ENCODE data around the gene STX2.

STX2 gene

DNA sequence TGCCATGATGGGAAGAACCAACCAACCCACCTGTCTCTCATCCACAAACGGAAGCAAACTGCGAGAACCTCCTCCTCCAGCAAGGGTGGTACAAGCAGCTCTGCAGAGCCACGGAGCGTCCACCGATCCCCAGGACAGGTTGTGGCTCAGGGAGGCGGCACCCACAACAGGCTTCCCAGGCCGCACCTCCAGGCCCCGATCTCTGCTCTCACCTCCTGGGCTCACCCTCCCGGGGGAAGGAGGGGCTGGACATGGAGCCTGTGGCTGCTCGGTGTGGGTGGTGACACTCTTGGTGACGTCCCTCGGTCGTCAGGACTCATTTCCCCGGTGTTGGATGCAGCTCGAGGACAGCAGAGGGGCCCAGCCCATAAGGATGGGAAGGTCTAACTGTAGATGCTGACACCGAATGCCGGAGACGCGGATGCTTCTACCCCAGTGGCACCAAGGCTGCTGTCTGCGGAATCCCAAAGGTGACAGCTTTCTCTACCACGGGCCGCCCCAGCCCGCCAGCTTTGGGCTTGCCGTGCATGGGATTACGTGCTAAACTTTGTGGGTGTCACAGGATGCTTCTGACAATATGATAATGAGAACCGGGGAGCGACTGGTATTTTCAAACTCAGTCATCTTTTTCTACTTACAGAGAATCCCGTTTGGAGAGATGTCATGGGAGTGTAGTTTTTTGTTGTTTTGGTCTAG, 58.0 kb downstream of the STX2 start:
- Mint-ChIP-seq H3K4me3 (no peak overlapping the region), H3K4me1 (peaks cover 14% of the 10 kb centered on the region), H3K27ac (no peak overlapping the region), H3K36me3 (no peaks in the 10 kb centered on the region), H3K9me3 (peaks cover 7% of the 10 kb centered on the region)
- no peak for DNase-seq (ENCODE audit: low spot score in 2 of 2)
- no peak for ATAC-seq

- DNase-seq (ENCODE audit: low spot score in 2 of 2) (no peak), ATAC-seq (no peak)
- Mint-ChIP-seq H3K4me3 (no peak overlapping the region), H3K27ac (no peak overlapping the region), H3K9me3 (peaks cover 7% of the 10 kb centered on the region), H3K4me1 (peaks cover 21% of the 10 kb centered on the region), H3K36me3 (no peaks in the 10 kb centered on the region)
These were observed 58.7 kb downstream of the STX2 start for GRCh38 chr12:130780325-130780724.

DNA sequence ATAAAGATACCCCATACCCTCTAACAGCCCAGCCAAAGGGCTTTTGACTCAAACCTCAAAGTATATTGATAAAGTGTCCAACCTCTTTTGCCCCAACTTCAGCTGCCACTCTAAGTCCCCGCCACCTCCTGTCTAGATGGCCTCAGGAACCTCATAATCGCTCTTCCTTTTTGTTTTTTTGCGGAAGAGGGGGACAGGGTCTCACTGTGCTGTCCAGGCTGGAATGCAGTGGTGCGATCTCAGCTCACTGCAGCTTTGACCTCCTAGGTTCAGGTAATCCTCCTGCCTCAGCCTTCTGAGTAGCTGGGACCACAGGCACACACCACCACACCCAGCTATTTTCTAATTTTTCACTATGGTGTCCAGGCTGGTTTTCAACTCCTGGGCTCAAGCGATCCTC, 60.3 kb downstream of the STX2 start:
- ATAC-seq: no peak
- Mint-ChIP-seq H3K4me1 (peaks cover 21% of the 10 kb centered on the region), H3K36me3 (no peaks in the 10 kb centered on the region), H3K4me3 (no peak overlapping the region), H3K27ac (no peak overlapping the region), H3K9me3 (no peaks in the 10 kb centered on the region)
- no peak for DNase-seq (ENCODE audit: low spot score in 2 of 2)

DNA sequence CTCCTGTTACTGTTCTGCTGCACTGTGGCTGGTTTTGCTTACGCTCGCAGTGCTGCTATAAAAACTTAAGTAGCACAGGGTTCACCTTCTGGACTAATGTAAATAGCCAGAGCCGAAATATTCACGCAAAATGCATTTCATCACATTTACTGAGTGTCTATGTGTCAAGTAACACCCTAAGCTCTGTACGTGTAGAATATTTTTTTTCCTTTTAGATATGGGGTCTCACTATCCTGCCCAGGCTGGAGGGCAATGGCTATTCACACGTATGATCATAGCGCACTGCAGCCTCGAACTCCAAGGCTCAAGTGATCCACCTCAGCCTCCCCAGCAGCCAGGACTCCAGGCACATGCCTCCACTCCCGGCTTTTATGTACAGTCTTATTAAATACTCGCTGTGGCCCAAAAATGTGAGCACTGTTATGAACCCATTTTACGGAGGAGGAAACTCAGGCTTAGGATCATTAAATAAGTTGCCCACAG, 62.2 kb downstream of the STX2 start:
- ATAC-seq: no peak
- peak overlapping the region; percentile 53 for H3K27ac Mint-ChIP-seq
- DNase-seq (ENCODE audit: low spot score in 2 of 2): no peak
- peaks cover 21% of the 10 kb centered on the region for H3K4me1 Mint-ChIP-seq
- peak overlapping the region; percentile 66 for H3K4me3 Mint-ChIP-seq
- no peaks in the 10 kb centered on the region for H3K36me3 Mint-ChIP-seq
- H3K9me3 Mint-ChIP-seq: no peaks in the 10 kb centered on the region

DNA sequence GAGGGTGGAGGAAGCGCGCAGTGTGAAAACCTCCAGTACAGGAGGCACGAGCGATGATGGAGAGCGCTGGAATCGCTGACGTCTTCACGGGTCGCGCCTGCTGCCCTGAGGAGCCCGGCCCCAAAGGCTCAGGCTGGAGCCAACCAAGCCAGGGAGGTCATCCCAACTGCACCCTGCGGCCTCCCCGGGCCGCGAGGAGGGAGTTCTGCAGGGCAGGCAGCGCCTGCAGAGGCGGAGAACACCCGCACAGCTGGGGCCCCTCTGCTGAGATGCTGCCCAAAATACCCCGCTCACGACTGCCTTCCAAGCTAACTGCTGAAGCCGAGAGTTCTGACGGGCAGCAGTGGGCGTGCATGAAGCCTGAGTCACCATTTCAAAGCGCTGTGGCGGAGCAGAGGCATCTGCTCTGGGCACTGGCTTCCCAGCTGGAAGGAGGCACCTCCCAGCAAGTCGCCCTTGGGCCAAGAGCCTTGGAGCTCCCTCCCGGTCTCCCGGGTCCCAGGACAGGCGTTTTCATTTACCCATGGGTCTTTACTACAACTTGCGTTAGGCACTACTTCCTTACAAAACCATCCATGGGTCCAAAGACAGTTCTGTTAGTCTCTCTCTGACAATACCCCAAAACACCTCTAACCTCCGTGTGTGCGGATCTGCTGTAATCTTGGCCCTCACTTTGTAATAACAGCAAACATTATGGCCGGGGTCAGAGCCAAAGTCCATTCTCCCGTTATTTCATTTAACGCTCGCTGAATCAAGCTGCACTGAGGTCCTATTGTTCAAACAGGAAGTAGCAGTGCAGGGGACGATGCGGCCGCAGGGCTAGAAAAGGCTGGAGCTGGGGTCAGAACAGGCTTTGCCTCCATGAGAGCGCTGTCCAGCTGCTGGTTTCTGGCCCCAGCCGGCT, 62.8 kb downstream of the STX2 start:
- peak overlapping the region; percentile 66 for H3K4me3 Mint-ChIP-seq
- no peaks in the 10 kb centered on the region for H3K36me3 Mint-ChIP-seq
- peak overlapping the region; percentile 53 for H3K27ac Mint-ChIP-seq
- ATAC-seq (peak; percentile 94), DNase-seq (ENCODE audit: low spot score in 2 of 2) (peak; percentile 41 to 67)
- H3K9me3 Mint-ChIP-seq: no peaks in the 10 kb centered on the region
- peaks cover 21% of the 10 kb centered on the region for H3K4me1 Mint-ChIP-seq

- Mint-ChIP-seq H3K27ac (no peak overlapping the region), H3K9me3 (no peaks in the 10 kb centered on the region), H3K4me1 (peaks cover 10% of the 10 kb centered on the region), H3K36me3 (no peaks in the 10 kb centered on the region), H3K4me3 (no peak overlapping the region)
- ATAC-seq (no peak), DNase-seq (ENCODE audit: low spot score in 2 of 2) (no peak)
These were observed 68.5 kb downstream of the STX2 start for GRCh38 chr12:130770413-130771028.

DNA sequence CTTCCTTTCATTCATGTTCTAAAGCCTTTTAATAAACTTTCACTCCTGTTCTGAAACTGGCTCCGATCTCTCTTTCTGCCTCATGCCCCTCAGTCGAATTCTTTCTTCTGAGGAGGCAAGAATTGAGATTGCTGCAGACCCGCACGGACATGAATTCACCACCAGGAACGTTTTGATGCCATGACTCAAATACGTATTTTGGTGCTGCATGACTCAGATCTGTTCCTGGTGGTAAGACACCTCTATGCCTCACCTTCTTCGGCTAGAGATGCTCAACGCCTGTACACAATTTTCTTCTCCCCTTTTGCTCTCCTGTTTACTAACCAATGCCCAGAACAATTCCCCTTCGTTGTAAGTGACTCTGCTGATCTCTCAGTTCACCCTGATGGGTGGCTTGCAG, 70.9 kb downstream of the STX2 start:
- Mint-ChIP-seq H3K4me1 (peaks cover 8% of the 10 kb centered on the region), H3K27ac (no peak overlapping the region), H3K4me3 (no peak overlapping the region), H3K9me3 (no peaks in the 10 kb centered on the region), H3K36me3 (no peaks in the 10 kb centered on the region)
- DNase-seq (ENCODE audit: low spot score in 2 of 2) (no peak), ATAC-seq (peak; percentile 88)

- no peak overlapping the region for H3K27ac Mint-ChIP-seq
- H3K36me3 Mint-ChIP-seq: no peaks in the 10 kb centered on the region
- ATAC-seq (no peak), DNase-seq (ENCODE audit: low spot score in 2 of 2) (no peak)
- no peaks in the 10 kb centered on the region for H3K9me3 Mint-ChIP-seq
- H3K4me3 Mint-ChIP-seq: no peak overlapping the region
- peaks cover 16% of the 10 kb centered on the region for H3K4me1 Mint-ChIP-seq
These were observed 72.6 kb downstream of the STX2 start for GRCh38 chr12:130766470-130766869.

DNA sequence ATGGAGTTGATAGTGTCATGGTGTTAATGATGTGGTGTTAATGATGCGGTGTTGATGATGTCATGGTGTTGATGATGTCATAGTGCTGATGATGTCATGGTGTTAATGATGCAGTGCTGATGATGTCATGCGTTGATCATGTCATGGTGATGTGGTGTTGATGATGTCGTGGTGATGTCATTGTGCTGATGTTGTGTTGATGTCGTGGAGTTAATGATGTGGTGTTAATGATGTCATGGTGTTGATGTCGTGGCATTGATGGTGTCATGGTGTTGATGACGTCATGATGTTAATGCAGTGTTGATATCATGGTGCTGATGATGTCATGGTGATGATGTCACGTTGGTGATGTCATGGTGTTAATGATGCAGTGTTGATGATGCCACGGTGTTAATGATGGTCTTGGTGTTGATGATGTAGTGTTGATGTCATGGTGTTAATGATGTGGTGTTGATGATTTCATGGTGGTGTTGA, 73.8 kb downstream of the STX2 start:
- Mint-ChIP-seq H3K9me3 (no peaks in the 10 kb centered on the region), H3K4me3 (no peak overlapping the region), H3K4me1 (peaks cover 24% of the 10 kb centered on the region), H3K36me3 (no peaks in the 10 kb centered on the region), H3K27ac (no peak overlapping the region)
- DNase-seq (ENCODE audit: low spot score in 2 of 2) (peak in 1 of 2 donors; percentile 19), ATAC-seq (no peak)

GRCh38 chr12:130764475-130765185, 74.4 kb downstream of the STX2 start:
- no peaks in the 10 kb centered on the region for H3K9me3 Mint-ChIP-seq
- H3K36me3 Mint-ChIP-seq: no peaks in the 10 kb centered on the region
- peak; percentile 6 for ATAC-seq
- H3K4me1 Mint-ChIP-seq: peaks cover 24% of the 10 kb centered on the region
- H3K27ac Mint-ChIP-seq: no peak overlapping the region
- peak; percentile 51 to 74 for DNase-seq (ENCODE audit: low spot score in 2 of 2)
- H3K4me3 Mint-ChIP-seq: no peak overlapping the region

DNA sequence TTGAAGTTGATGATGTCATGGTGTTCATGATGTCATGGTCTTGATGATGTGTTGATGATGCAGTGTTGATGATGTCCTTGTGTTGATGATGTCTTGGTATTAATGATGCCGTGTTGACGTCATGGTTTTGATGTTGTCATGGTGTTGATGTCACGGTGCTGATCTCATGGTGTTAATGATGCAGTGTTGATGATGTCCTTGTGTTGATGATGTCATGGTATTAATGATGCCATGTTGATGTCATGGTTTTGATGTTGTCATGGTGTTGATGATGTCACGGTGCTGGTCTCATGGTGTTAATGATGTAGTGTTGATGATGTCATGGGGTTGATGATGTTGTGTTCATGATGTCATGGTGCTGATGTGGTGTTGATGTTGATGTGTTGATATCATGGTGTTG, 75.0 kb downstream of the STX2 start:
- no peak overlapping the region for H3K27ac Mint-ChIP-seq
- no peak for ATAC-seq
- no peak overlapping the region for H3K4me3 Mint-ChIP-seq
- DNase-seq (ENCODE audit: low spot score in 2 of 2): no peak
- H3K4me1 Mint-ChIP-seq: peaks cover 24% of the 10 kb centered on the region
- no peaks in the 10 kb centered on the region for H3K36me3 Mint-ChIP-seq
- no peaks in the 10 kb centered on the region for H3K9me3 Mint-ChIP-seq

DNA sequence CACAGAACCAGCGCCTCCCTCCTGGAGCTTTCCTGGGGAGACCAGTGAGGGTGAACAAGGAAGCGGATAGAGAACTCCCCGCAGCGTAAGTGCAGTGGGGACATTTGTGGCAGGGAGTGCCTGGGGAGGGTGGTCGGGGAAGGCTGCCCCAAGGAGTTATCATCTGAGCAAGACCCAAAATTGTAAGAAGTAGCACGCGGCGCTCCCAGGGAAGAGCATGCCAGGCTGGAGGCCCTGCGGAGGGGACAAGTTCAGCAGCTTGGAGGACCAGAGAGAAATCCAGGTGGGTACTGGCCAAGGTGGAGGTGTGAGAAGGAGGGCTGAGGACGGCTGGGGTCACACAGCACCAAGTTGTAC, 76.8 kb downstream of the STX2 start:
- Mint-ChIP-seq H3K36me3 (no peaks in the 10 kb centered on the region), H3K4me1 (peaks cover 16% of the 10 kb centered on the region), H3K4me3 (peak overlapping the region; percentile 27), H3K27ac (no peak overlapping the region), H3K9me3 (no peaks in the 10 kb centered on the region)
- no peak for ATAC-seq
- DNase-seq (ENCODE audit: low spot score in 2 of 2): no peak

- peak overlapping the region; percentile 27 for H3K4me3 Mint-ChIP-seq
- peaks cover 16% of the 10 kb centered on the region for H3K4me1 Mint-ChIP-seq
- no peaks in the 10 kb centered on the region for H3K36me3 Mint-ChIP-seq
- ATAC-seq (peak; percentile 70), DNase-seq (ENCODE audit: low spot score in 2 of 2) (peak; percentile 42 to 70)
- no peaks in the 10 kb centered on the region for H3K9me3 Mint-ChIP-seq
- no peak overlapping the region for H3K27ac Mint-ChIP-seq
These were observed 77.3 kb downstream of the STX2 start for GRCh38 chr12:130761537-130762318.

- Mint-ChIP-seq H3K36me3 (no peaks in the 10 kb centered on the region), H3K4me3 (no peak overlapping the region), H3K27ac (peak overlapping the region; percentile 74), H3K9me3 (peaks cover 6% of the 10 kb centered on the region), H3K4me1 (peaks cover 14% of the 10 kb centered on the region)
- ATAC-seq: no peak
- no peak for DNase-seq (ENCODE audit: low spot score in 2 of 2)
These were observed 84.7 kb downstream of the STX2 start for GRCh38 chr12:130754234-130754901.
